Hepatocyte (in vitro differentiated cells): Measurements from ENCODE around the gene ZBTB37. TPM values are rescaled to one million over a fixed set of nuclear protein-coding genes. Genes with fewer than 3 reads are reported as not detected.
A peak's percentile ranks its signal among the peaks of the same experiment; 100 is the strongest.

ENCODE experiments used
- DNase-seq: peaks from one replicate; pipeline ENCODE4 v3.0.0-alpha.2; 2016; ENCODE audit warnings: low spot score
- H2AFZ ChIP-seq: fragments of 200-600 bp; sonication (generic); 2 replicates; pipeline ENCODE4 v1.6.0; 2016; ENCODE audit warnings: antibody characterized with exemption, mild to moderate bottlenecking
- H3K27ac ChIP-seq: fragments of 200-600 bp; sonication (generic); 2 replicates; pipeline ENCODE4 v1.5.1; 2016; ENCODE audit warnings: mild to moderate bottlenecking
- H3K27me3 ChIP-seq: fragments of 200-600 bp; sonication (generic); 2 replicates; pipeline ENCODE4 v1.6.1; 2016
- H3K36me3 ChIP-seq: fragments of 200-600 bp; sonication (generic); replicated peaks from 2 replicates; pipeline ENCODE4 v1.5.1; 2016; ENCODE audit warnings: low read depth; ENCODE audit not compliant: insufficient read depth
- H3K4me1 ChIP-seq: fragments of 200-600 bp; sonication (generic); 2 replicates; pipeline ENCODE4 v1.5.1; 2016; ENCODE audit warnings: mild to moderate bottlenecking, moderate library complexity; ENCODE audit not compliant: insufficient read depth
- H3K4me2 ChIP-seq: fragments of 200-600 bp; sonication (generic); 2 replicates; pipeline ENCODE4 v1.6.0; 2016
- H3K4me3 ChIP-seq: fragments of 200-600 bp; sonication (generic); 2 replicates; pipeline ENCODE4 v1.5.1; 2016; ENCODE audit warnings: mild to moderate bottlenecking
- H3K79me2 ChIP-seq: fragments of 200-600 bp; sonication (generic); 2 replicates; pipeline ENCODE4 v1.6.0; 2017; ENCODE audit warnings: mild to moderate bottlenecking
- H3K9me2 ChIP-seq: fragments of 200-600 bp; sonication (generic); replicated peaks from 2 replicates; pipeline ENCODE4 v1.6.0; 2017; ENCODE audit warnings: mild to moderate bottlenecking; ENCODE audit not compliant: insufficient read depth
- H3K9me3 ChIP-seq: fragments of 200-600 bp; sonication (generic); 2 replicates; pipeline ENCODE4 v1.5.1; 2016; ENCODE audit warnings: low read depth, mild to moderate bottlenecking
- H4K20me1 ChIP-seq: fragments of 200-600 bp; sonication (generic); 2 replicates; pipeline ENCODE4 v1.6.0; 2016; ENCODE audit warnings: mild to moderate bottlenecking; ENCODE audit not compliant: insufficient read depth, poor library complexity, severe bottlenecking
- CTCF ChIP-seq: fragments of 200-600 bp; sonication (generic); IDR thresholded peaks from 2 replicates; pipeline ENCODE4 v1.5.1; 2016; ENCODE audit warnings: antibody characterized with exemption, mild to moderate bottlenecking; ENCODE audit not compliant: poor library complexity
- EZH2 ChIP-seq: fragments of 200-600 bp; sonication (generic); IDR thresholded peaks from 2 replicates; pipeline ENCODE4 v1.6.1; 2016; ENCODE audit warnings: antibody characterized with exemption, mild to moderate bottlenecking, borderline replicate concordance
- EZH2phosphoT487 ChIP-seq: fragments of 200-600 bp; sonication (generic); IDR thresholded peaks from one replicate; pipeline ENCODE4 v1.6.1; 2018; ENCODE audit warnings: antibody characterized with exemption, mild to moderate bottlenecking, low read depth, moderate library complexity; ENCODE audit not compliant: unreplicated experiment, severe bottlenecking
- WGBS: methylation state at CpG from one replicate; pipeline ENCODE4 v1.1.6; 2016; ENCODE audit warnings: low lambda C conversion rate; ENCODE audit errors: missing lambda C conversion rate; 5-methylcytosine and 5-hydroxymethylcytosine counted together
- polyA plus RNA-seq: library from polyadenylated mRNA; unstranded; fragments of >200 nt; fragmentation: Nextera tagmentation; extraction: Ambion mirVana; gene quantifications from 2 replicates; pipeline ENCODE4 v1.2.1, GENCODE V29; 2016
- total RNA-seq: library from RNA; depleted of rRNA; stranded (reverse); fragments of >200 nt; gene quantifications from 2 replicates; pipeline ENCODE4 v1.2.3, GENCODE V29; 2014

Gene ZBTB37
- total and polyA plus RNA-seq, 2 experiments from 2014 or later: 0.99 to 9.3 TPM

- no peak for DNase-seq
Observed at GRCh38 chr1:173832748-173833147, 35.4 kb upstream of the ZBTB37 start.

GRCh38 chr1:173852105-173852504, 16.1 kb upstream of the ZBTB37 start:
- H3K36me3 ChIP-seq: no peaks in the 10 kb centered on the region
- TF ChIP-seq EZH2phosphoT487: no peak
- TF ChIP-seq CTCF: no peak
- TF ChIP-seq EZH2: no peak
- H2AFZ ChIP-seq: no peak overlapping the region

More at GRCh38 chr1:173832748-173833147, 35.4 kb upstream of the ZBTB37 start:
- no peaks in the 10 kb centered on the region for H3K79me2 ChIP-seq
- H4K20me1 ChIP-seq: no peaks in the 10 kb centered on the region
- no peaks in the 10 kb centered on the region for H3K4me1 ChIP-seq
- no peak overlapping the region for H3K4me3 ChIP-seq
- H3K27ac ChIP-seq: no peak overlapping the region
- H3K27me3 ChIP-seq: no peaks in the 10 kb centered on the region
- TF ChIP-seq EZH2: no peak
- TF ChIP-seq CTCF: no peak
- TF ChIP-seq EZH2phosphoT487: no peak
- no peak overlapping the region for H2AFZ ChIP-seq
- no peaks in the 10 kb centered on the region for H3K9me3 ChIP-seq
- no peak overlapping the region for H3K4me2 ChIP-seq
- H3K36me3 ChIP-seq: no peaks in the 10 kb centered on the region
- 100% methylated on average over 1 of the region's 1 CpG for WGBS
- no peaks in the 10 kb centered on the region for H3K9me2 ChIP-seq

GRCh38 chr1:173853074-173853473, 15.1 kb upstream of the ZBTB37 start:
- Histone ChIP-seq H4K20me1 (no peaks in the 10 kb centered on the region), H3K4me3 (no peak overlapping the region), H3K36me3 (no peaks in the 10 kb centered on the region), H3K4me2 (no peak overlapping the region), H3K27me3 (no peaks in the 10 kb centered on the region), H2AFZ (peak overlapping the region; percentile 4), H3K27ac (peak overlapping the region; percentile 80), H3K79me2 (no peaks in the 10 kb centered on the region), H3K9me3 (no peaks in the 10 kb centered on the region), H3K9me2 (no peaks in the 10 kb centered on the region), H3K4me1 (peaks cover 5% of the 10 kb centered on the region)
- TF ChIP-seq CTCF: no peak
- no peak for TF ChIP-seq EZH2phosphoT487
- no peak for TF ChIP-seq EZH2
- 24% methylated on average over 5 of the region's 5 CpGs for WGBS
- peak; percentile 30 for DNase-seq

More at GRCh38 chr1:173852105-173852504, 16.1 kb upstream of the ZBTB37 start:
- Histone ChIP-seq H3K4me2 (no peak overlapping the region), H3K79me2 (no peaks in the 10 kb centered on the region), H3K4me1 (peaks cover 5% of the 10 kb centered on the region), H3K27me3 (no peaks in the 10 kb centered on the region), H3K9me3 (no peaks in the 10 kb centered on the region), H3K27ac (no peak overlapping the region), H3K9me2 (no peaks in the 10 kb centered on the region), H4K20me1 (no peaks in the 10 kb centered on the region), H3K4me3 (no peak overlapping the region)
- no peak for DNase-seq
- WGBS: 84% methylated on average over 4 of the region's 4 CpGs

GRCh38 chr1:173856014-173856413, 12.2 kb upstream of the ZBTB37 start:
- Histone ChIP-seq H3K79me2 (no peaks in the 10 kb centered on the region), H3K4me2 (no peak overlapping the region), H3K27me3 (no peaks in the 10 kb centered on the region), H2AFZ (no peak overlapping the region), H3K4me1 (peaks cover 5% of the 10 kb centered on the region), H4K20me1 (no peaks in the 10 kb centered on the region), H3K36me3 (no peaks in the 10 kb centered on the region), H3K9me3 (no peaks in the 10 kb centered on the region), H3K27ac (peak overlapping the region; percentile 18), H3K4me3 (no peak overlapping the region), H3K9me2 (no peaks in the 10 kb centered on the region)
- 63% methylated on average over 1 of the region's 1 CpG for WGBS
- TF ChIP-seq CTCF: no peak
- TF ChIP-seq EZH2: no peak
- no peak for TF ChIP-seq EZH2phosphoT487
- DNase-seq: no peak
